Panc1 (cell line): ENCODE measurements around the gene SLIT3.

Experiments used
- CTCF ChIP-seq: fragments of 450-650 bp; IDR thresholded peaks from 2 replicates; pipeline ENCODE4 v1.5.1; 2017; ENCODE audit warnings: mild to moderate bottlenecking
- POLR2AphosphoS5 ChIP-seq: IDR thresholded peaks from 2 replicates; pipeline ENCODE4 v1.6.1; 2012; ENCODE audit warnings: mild to moderate bottlenecking, low read depth, low read length, moderate library complexity

DNA sequence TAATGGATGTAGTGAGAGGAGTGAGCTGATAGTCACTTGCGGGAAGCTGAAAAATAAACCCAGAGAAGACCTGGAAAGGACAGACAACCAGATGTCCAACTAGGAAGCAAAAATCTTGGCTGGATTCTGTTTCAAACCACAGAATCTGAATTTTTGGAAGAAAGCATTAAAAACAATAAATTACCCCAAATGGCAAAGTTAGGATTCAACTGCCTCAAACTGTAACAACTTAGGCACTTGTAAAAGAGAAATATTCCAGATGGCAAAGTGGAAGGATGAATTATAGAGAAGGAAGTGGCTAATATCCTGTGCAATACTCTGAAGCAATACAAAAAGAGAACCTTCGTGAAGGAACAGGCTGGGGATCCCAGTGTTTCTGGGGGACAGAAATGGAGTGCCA, 46.8 kb upstream of the SLIT3 start:
- TF ChIP-seq CTCF (no peak), POLR2AphosphoS5 (no peak)
